ENCODE data around the gene TACC2.

- no peak for TF ChIP-seq POLR2A (IDR thresholded peaks at IDR 0.05)
- TF ChIP-seq, protein P1, sequence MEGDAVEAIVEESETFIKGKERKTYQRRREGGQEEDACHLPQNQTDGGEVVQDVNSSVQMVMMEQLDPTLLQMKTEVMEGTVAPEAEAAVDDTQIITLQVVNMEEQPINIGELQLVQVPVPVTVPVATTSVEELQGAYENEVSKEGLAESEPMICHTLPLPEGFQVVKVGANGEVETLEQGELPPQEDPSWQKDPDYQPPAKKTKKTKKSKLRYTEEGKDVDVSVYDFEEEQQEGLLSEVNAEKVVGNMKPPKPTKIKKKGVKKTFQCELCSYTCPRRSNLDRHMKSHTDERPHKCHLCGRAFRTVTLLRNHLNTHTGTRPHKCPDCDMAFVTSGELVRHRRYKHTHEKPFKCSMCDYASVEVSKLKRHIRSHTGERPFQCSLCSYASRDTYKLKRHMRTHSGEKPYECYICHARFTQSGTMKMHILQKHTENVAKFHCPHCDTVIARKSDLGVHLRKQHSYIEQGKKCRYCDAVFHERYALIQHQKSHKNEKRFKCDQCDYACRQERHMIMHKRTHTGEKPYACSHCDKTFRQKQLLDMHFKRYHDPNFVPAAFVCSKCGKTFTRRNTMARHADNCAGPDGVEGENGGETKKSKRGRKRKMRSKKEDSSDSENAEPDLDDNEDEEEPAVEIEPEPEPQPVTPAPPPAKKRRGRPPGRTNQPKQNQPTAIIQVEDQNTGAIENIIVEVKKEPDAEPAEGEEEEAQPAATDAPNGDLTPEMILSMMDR (IDR thresholded peaks at IDR 0.05) = no peak
Measured at GRCh38 chr10:122152544-122152943, 163.6 kb downstream of the TACC2 start.

Data from thyroid gland (tissue), 4 donors.